Osteoblast (primary cell): Measurements from ENCODE around the gene EXOSC2. TPM values are rescaled to one million over a fixed set of nuclear protein-coding genes. Genes with fewer than 3 reads are reported as not detected.

Source experiments
- DNase-seq: peaks from one replicate; pipeline ENCODE4 v3.0.0; 2011; ENCODE audit warnings: low spot score, mixed read lengths; ENCODE audit not compliant: insufficient read length; ENCODE audit errors: missing footprints
- H2AFZ ChIP-seq: 2 replicates; pipeline ENCODE4 v1.6.0; 2011; ENCODE audit warnings: mild to moderate bottlenecking, low read length
- H3K27ac ChIP-seq: 2 replicates; pipeline ENCODE4 v1.5.1; 2011; ENCODE audit warnings: mild to moderate bottlenecking, low read depth, low read length, moderate library complexity
- H3K27me3 ChIP-seq: 2 replicates; pipeline ENCODE4 v1.6.0; 2012; ENCODE audit warnings: mild to moderate bottlenecking, control low read depth, inconsistent platforms, low read length, moderate library complexity; ENCODE audit not compliant: insufficient read depth
- H3K36me3 ChIP-seq: 2 replicates; pipeline ENCODE4 v1.5.1; 2011; ENCODE audit warnings: mild to moderate bottlenecking, low read length, control low read depth, moderate library complexity; ENCODE audit not compliant: insufficient read depth
- H3K4me1 ChIP-seq: 2 replicates; pipeline ENCODE4 v1.5.1; 2011; ENCODE audit warnings: mild to moderate bottlenecking, low read length, control low read depth, moderate library complexity; ENCODE audit not compliant: insufficient read depth
- H3K4me2 ChIP-seq: 2 replicates; pipeline ENCODE4 v1.6.0; 2011; ENCODE audit warnings: mild to moderate bottlenecking, low read length; ENCODE audit not compliant: insufficient read depth
- H3K4me3 ChIP-seq: fragments of 200-600 bp; sonication (generic); 3 replicates; pipeline ENCODE4 v1.5.1; 2012; ENCODE audit warnings: mild to moderate bottlenecking, low read length, inconsistent platforms; ENCODE audit not compliant: insufficient read depth
- H3K79me2 ChIP-seq: 2 replicates; pipeline ENCODE4 v1.6.0; 2012; ENCODE audit warnings: mild to moderate bottlenecking, low read length, control low read depth, inconsistent platforms; ENCODE audit not compliant: insufficient read depth
- H3K9me3 ChIP-seq: 2 replicates; pipeline ENCODE4 v1.5.1; 2011; ENCODE audit warnings: low read depth, low read length, control low read depth
- H4K20me1 ChIP-seq: 2 replicates; pipeline ENCODE4 v1.6.0; 2012; ENCODE audit warnings: mild to moderate bottlenecking, low read length, control low read depth; ENCODE audit not compliant: insufficient read depth
- CTCF ChIP-seq: IDR thresholded peaks from 2 replicates; pipeline ENCODE4 v1.5.1; 2011; ENCODE audit warnings: mild to moderate bottlenecking, low read depth, low read length, moderate library complexity; ENCODE audit errors: extremely low read depth
- total RNA-seq: library from RNA; depleted of rRNA; stranded (reverse); fragments of >200 nt; gene quantifications from 2 replicates; pipeline ENCODE4 v1.2.3, GENCODE V29; 2012

Gene EXOSC2
- total RNA-seq, 1 donor: 22.1 TPM

- no peak for TF ChIP-seq CTCF
- H3K79me2 ChIP-seq: no peaks in the 10 kb centered on the region
- no peak overlapping the region for H3K4me2 ChIP-seq
- H3K4me3 ChIP-seq: no peak overlapping the region
- H3K9me3 ChIP-seq: no peaks in the 10 kb centered on the region
- no peaks in the 10 kb centered on the region for H4K20me1 ChIP-seq
- H2AFZ ChIP-seq: no peak overlapping the region
- no peak overlapping the region for H3K27ac ChIP-seq
- peaks cover 87% of the 10 kb centered on the region for H3K27me3 ChIP-seq
- no peaks in the 10 kb centered on the region for H3K4me1 ChIP-seq
- peak; percentile 73 for DNase-seq
- H3K36me3 ChIP-seq: no peaks in the 10 kb centered on the region
Measured at GRCh38 chr9:130658893-130659698, 34.5 kb upstream of the EXOSC2 start.

- Histone ChIP-seq H3K9me3 (no peaks in the 10 kb centered on the region), H3K79me2 (no peaks in the 10 kb centered on the region), H3K4me3 (no peak overlapping the region), H2AFZ (no peak overlapping the region), H4K20me1 (no peaks in the 10 kb centered on the region), H3K36me3 (no peaks in the 10 kb centered on the region), H3K27ac (no peak overlapping the region), H3K4me1 (no peaks in the 10 kb centered on the region), H3K27me3 (peaks cover 91% of the 10 kb centered on the region), H3K4me2 (no peak overlapping the region)
- no peak for TF ChIP-seq CTCF
- peak; percentile 80 for DNase-seq
Measured at GRCh38 chr9:130659699-130660248, 33.8 kb upstream of the EXOSC2 start.

GRCh38 chr9:130660326-130660682 lies 33.3 kb upstream of the EXOSC2 start:
- H3K36me3 ChIP-seq: no peaks in the 10 kb centered on the region
- no peak overlapping the region for H2AFZ ChIP-seq
- no peaks in the 10 kb centered on the region for H4K20me1 ChIP-seq
- no peaks in the 10 kb centered on the region for H3K4me1 ChIP-seq
- no peak for DNase-seq
- H3K4me2 ChIP-seq: peak overlapping the region; percentile 43
- no peaks in the 10 kb centered on the region for H3K79me2 ChIP-seq
- TF ChIP-seq CTCF: no peak
- H3K27ac ChIP-seq: no peak overlapping the region
- no peak overlapping the region for H3K4me3 ChIP-seq
- peaks cover 92% of the 10 kb centered on the region for H3K27me3 ChIP-seq
- H3K9me3 ChIP-seq: no peaks in the 10 kb centered on the region

GRCh38 chr9:130660683-130661450 lies 32.7 kb upstream of the EXOSC2 start:
- no peak overlapping the region for H3K27ac ChIP-seq
- H3K4me1 ChIP-seq: no peaks in the 10 kb centered on the region
- no peak for TF ChIP-seq CTCF
- peak overlapping the region; percentile 43 for H3K4me2 ChIP-seq
- no peaks in the 10 kb centered on the region for H3K9me3 ChIP-seq
- H2AFZ ChIP-seq: no peak overlapping the region
- H4K20me1 ChIP-seq: no peaks in the 10 kb centered on the region
- no peaks in the 10 kb centered on the region for H3K79me2 ChIP-seq
- no peak overlapping the region for H3K4me3 ChIP-seq
- H3K27me3 ChIP-seq: peaks cover 93% of the 10 kb centered on the region
- peak; percentile 92 for DNase-seq
- no peaks in the 10 kb centered on the region for H3K36me3 ChIP-seq
